GM23248 (cell line): ENCODE measurements around the gene EIF1AD. TPM values are rescaled to one million over a fixed set of nuclear protein-coding genes. Genes with fewer than 3 reads are reported as not detected.

Experiments
- DNase-seq: peaks from one replicate; pipeline ENCODE4 v3.0.0-alpha.2; 2015
- H2AFZ ChIP-seq: fragments of 200-600 bp; sonication (generic); 2 replicates; pipeline ENCODE4 v1.6.1; 2016; ENCODE audit warnings: antibody characterized with exemption
- H3F3A ChIP-seq: fragments of 200-600 bp; sonication (generic); 2 replicates; pipeline ENCODE4 v1.6.1; 2016; ENCODE audit warnings: mild to moderate bottlenecking, antibody characterized with exemption, mixed run types; ENCODE audit not compliant: insufficient read depth
- H3K27ac ChIP-seq: fragments of 200-600 bp; sonication (generic); 2 replicates; pipeline ENCODE4 v1.5.1; 2016; ENCODE audit warnings: mild to moderate bottlenecking
- H3K27me3 ChIP-seq: fragments of 200-600 bp; sonication (generic); replicated peaks from 2 replicates; pipeline ENCODE4 v1.6.1; 2016; ENCODE audit warnings: mild to moderate bottlenecking; ENCODE audit not compliant: insufficient read depth
- H3K36me3 ChIP-seq: fragments of 200-600 bp; sonication (generic); 2 replicates; pipeline ENCODE4 v1.6.1; 2016; ENCODE audit warnings: low read depth, mild to moderate bottlenecking
- H3K4me1 ChIP-seq: fragments of 200-600 bp; sonication (generic); 2 replicates; pipeline ENCODE4 v1.6.1; 2016; ENCODE audit warnings: mild to moderate bottlenecking; ENCODE audit not compliant: insufficient read depth
- H3K4me2 ChIP-seq: fragments of 200-600 bp; sonication (generic); one replicate; pipeline ENCODE4 v1.6.1; 2016; ENCODE audit warnings: mild to moderate bottlenecking; ENCODE audit not compliant: unreplicated experiment
- H3K4me3 ChIP-seq: fragments of 200-600 bp; sonication (generic); 2 replicates; pipeline ENCODE4 v1.5.1; 2016; ENCODE audit warnings: mild to moderate bottlenecking
- H3K79me2 ChIP-seq: fragments of 200-600 bp; sonication (generic); 2 replicates; pipeline ENCODE4 v1.6.1; 2016; ENCODE audit warnings: mild to moderate bottlenecking; ENCODE audit not compliant: insufficient read depth
- H3K9ac ChIP-seq: fragments of 200-600 bp; sonication (generic); 2 replicates; pipeline ENCODE4 v1.6.1; 2016; ENCODE audit warnings: mild to moderate bottlenecking
- H3K9me2 ChIP-seq: fragments of 200-600 bp; sonication (generic); 2 replicates; pipeline ENCODE4 v1.6.1; 2016; ENCODE audit warnings: mixed run types, mild to moderate bottlenecking, moderate library complexity; ENCODE audit not compliant: insufficient read depth
- H3K9me3 ChIP-seq: fragments of 200-600 bp; sonication (generic); one replicate; pipeline ENCODE4 v1.6.1; 2017; ENCODE audit warnings: low read depth
- H4K20me1 ChIP-seq: fragments of 200-600 bp; sonication (generic); 2 replicates; pipeline ENCODE4 v1.6.0; 2016; ENCODE audit not compliant: insufficient read depth
- EZH2 ChIP-seq: fragments of 200-600 bp; sonication (generic); IDR thresholded peaks from 2 replicates; pipeline ENCODE4 v1.6.1; 2018; ENCODE audit warnings: antibody characterized with exemption, mild to moderate bottlenecking; ENCODE audit not compliant: insufficient read depth, poor library complexity, severe bottlenecking
- EZH2phosphoT487 ChIP-seq: fragments of 200-600 bp; sonication (generic); IDR thresholded peaks from 2 replicates; pipeline ENCODE4 v1.6.1; 2018; ENCODE audit warnings: antibody characterized with exemption, moderate library complexity, mild to moderate bottlenecking, low read depth; ENCODE audit not compliant: insufficient read depth
- WGBS, 2 experiments: methylation state at CpG; one replicate each; pipeline ENCODE4 v1.1.6; 2015 to 2017; ENCODE audit warnings: low lambda C conversion rate in 2 of 2, low coverage in 1 of 2; ENCODE audit errors: missing lambda C conversion rate in 2 of 2; 5-methylcytosine and 5-hydroxymethylcytosine counted together
- in situ Hi-C: fragments of 300-500 bp; cut with MboI; formaldehyde crosslinking; loops from 2 replicates; pipeline ENCODE4 v1.15.0; 2020
- polyA plus RNA-seq: library from polyadenylated mRNA; unstranded; fragments of >200 nt; fragmentation: Nextera tagmentation; extraction: Ambion mirVana; gene quantifications from 2 replicates; pipeline ENCODE4 v1.2.1, GENCODE V29; 2016
- total RNA-seq: library from RNA; depleted of rRNA; stranded (reverse); fragments of >200 nt; shearing (Covaris generic); gene quantifications from 2 replicates; pipeline ENCODE4 v1.2.3, GENCODE V29; 2014

The EIF1AD gene
- total and polyA plus RNA-seq, 2 experiments from 2014 or later = 21.6 to 22.8 TPM

GRCh38 chr11:66002648-66003225 is 780 bp upstream of the EIF1AD start:
- H4K20me1 ChIP-seq = no peaks in the 10 kb centered on the region
- H3K4me3 ChIP-seq = peak overlapping the region; percentile 86
- H3K4me1 ChIP-seq = peaks cover 5% of the 10 kb centered on the region
- peaks cover 64% of the 10 kb centered on the region for H3K79me2 ChIP-seq
- in situ Hi-C loops = no loop called here
- peaks cover 6% of the 10 kb centered on the region for H3F3A ChIP-seq
- WGBS, 2 experiments = 2% methylated on average over 12 to 40 of the region's 40 CpGs
- no peak for TF ChIP-seq EZH2
- TF ChIP-seq EZH2phosphoT487 = no peak
- no peaks in the 10 kb centered on the region for H3K9me2 ChIP-seq
- DNase-seq = peak; percentile 70
- peaks cover 21% of the 10 kb centered on the region for H3K36me3 ChIP-seq
- peak overlapping the region; percentile 83 for H2AFZ ChIP-seq
- peak overlapping the region; percentile 82 for H3K27ac ChIP-seq
- H3K9me3 ChIP-seq = no peaks in the 10 kb centered on the region
- H3K27me3 ChIP-seq = no peaks in the 10 kb centered on the region
- H3K9ac ChIP-seq = peak overlapping the region; percentile 88
- H3K4me2 ChIP-seq = peak overlapping the region; percentile 91

- Histone ChIP-seq H3F3A (peaks cover 6% of the 10 kb centered on the region), H3K27ac (no peak overlapping the region), H3K4me3 (no peak overlapping the region), H3K4me1 (peaks cover 5% of the 10 kb centered on the region), H3K36me3 (peaks cover 16% of the 10 kb centered on the region; the same call in 1 of the 2 replicates), H3K79me2 (peaks cover 47% of the 10 kb centered on the region), H3K9me3 (no peaks in the 10 kb centered on the region), H3K27me3 (no peaks in the 10 kb centered on the region), H2AFZ (no peak overlapping the region), H3K4me2 (no peak overlapping the region), H4K20me1 (no peaks in the 10 kb centered on the region), H3K9ac (no peak overlapping the region), H3K9me2 (no peaks in the 10 kb centered on the region)
- in situ Hi-C loops = no loop called here
- WGBS, 2 experiments = 54% methylated on average over 2 of the region's 2 CpGs
- no peak for DNase-seq
- TF ChIP-seq EZH2phosphoT487 (no peak), EZH2 (no peak)
Observed at GRCh38 chr11:65997286-65997685, 4.7 kb downstream of the EIF1AD start.

GRCh38 chr11:65992056-65992455 is 9.9 kb downstream of the EIF1AD start:
- TF ChIP-seq EZH2phosphoT487 = no peak
- WGBS, 2 experiments = 78 to 81% methylated on average over 5 of the region's 5 CpGs
- Histone ChIP-seq H3K79me2 (no peaks in the 10 kb centered on the region), H3K9me3 (no peaks in the 10 kb centered on the region), H3F3A (peaks cover 11% of the 10 kb centered on the region), H3K36me3 (no peaks in the 10 kb centered on the region; the same call in 1 of the 2 replicates), H3K9me2 (no peaks in the 10 kb centered on the region), H3K4me3 (no peak overlapping the region), H3K4me2 (no peak overlapping the region), H4K20me1 (no peaks in the 10 kb centered on the region), H2AFZ (no peak overlapping the region), H3K9ac (no peak overlapping the region), H3K27me3 (no peaks in the 10 kb centered on the region), H3K27ac (no peak overlapping the region), H3K4me1 (no peaks in the 10 kb centered on the region)
- DNase-seq = no peak
- in situ Hi-C loops = no loop called here

DNA sequence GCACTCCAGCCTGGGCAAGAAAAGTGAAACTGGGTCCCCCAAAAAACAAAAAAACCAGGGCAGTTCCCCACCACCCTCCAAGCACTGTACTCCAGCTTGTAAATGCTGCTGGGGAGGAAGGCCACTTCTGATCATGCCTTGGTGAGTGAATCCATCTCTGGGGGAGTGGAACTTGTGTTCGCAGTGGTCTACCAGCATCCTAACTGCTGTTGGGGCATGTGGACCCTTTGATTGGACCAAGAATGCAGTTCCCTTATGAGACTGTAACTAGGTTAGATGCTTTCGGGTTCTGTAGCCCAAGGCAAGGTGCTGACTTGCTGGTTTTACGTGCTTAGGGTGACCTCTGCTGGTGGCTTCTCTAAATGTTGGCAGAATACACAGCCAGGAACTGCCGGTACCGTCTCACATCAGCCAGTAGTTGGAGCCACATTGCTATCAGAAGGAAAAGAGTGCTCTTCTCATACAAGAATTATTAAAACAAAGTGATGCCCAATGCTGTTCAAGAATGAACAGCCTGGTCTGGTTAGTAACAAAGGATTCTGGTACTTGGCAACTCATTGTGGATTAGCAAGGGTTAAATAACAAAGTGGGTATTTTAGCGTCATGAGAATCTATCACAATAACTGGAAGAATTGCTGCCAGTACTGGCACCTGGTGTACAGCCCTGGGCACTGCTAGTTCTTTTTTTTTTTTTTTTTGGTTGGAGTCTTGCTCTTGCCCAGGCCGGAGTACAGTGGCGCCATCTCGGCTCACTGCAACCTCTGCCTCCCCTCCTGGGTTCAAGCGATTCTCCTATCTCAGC is 13.0 kb downstream of the EIF1AD start:
- WGBS, 2 experiments = 13 to 16% methylated on average over 7 to 10 of the region's 10 CpGs
- H3K9me3 ChIP-seq = no peaks in the 10 kb centered on the region
- TF ChIP-seq EZH2phosphoT487 (no peak), EZH2 (no peak)
- H3K27ac ChIP-seq = peak overlapping the region; percentile 43
- no peak overlapping the region for H3K4me3 ChIP-seq
- H3K9ac ChIP-seq = 0 out of 2 replicates have a peak overlapping the region, but pooled peaks have one; percentile 2
- H2AFZ ChIP-seq = no peak overlapping the region
- peaks cover 16% of the 10 kb centered on the region for H3F3A ChIP-seq
- no peaks in the 10 kb centered on the region for H4K20me1 ChIP-seq
- H3K79me2 ChIP-seq = no peaks in the 10 kb centered on the region
- no peaks in the 10 kb centered on the region for H3K4me1 ChIP-seq
- H3K27me3 ChIP-seq = no peaks in the 10 kb centered on the region
- in situ Hi-C loops = loop anchor here (10.0 kb wide), 1 partner anchor 104 kb away; the partner anchor contains the start of gene FIBP
- no peaks in the 10 kb centered on the region; the same call in 1 of the 2 replicates for H3K36me3 ChIP-seq
- DNase-seq = peak; percentile 95
- no peaks in the 10 kb centered on the region for H3K9me2 ChIP-seq
- no peak overlapping the region for H3K4me2 ChIP-seq
